Erythroblast (primary cell): ENCODE results near the gene AFG1L.
A peak's percentile ranks its signal among the peaks of the same experiment; 100 is the strongest.
"Not testable (repeated sequence)": the region's sequence is repeated elsewhere in the genome, so short reads cannot be mapped to it uniquely, and the experiment has no call there.

Source experiments
- DNase-seq, 2 experiments: peaks; one replicate each; lab custom pipeline; 2025; lab: John Stamatoyannopoulos, UW
- GATA1 ChIP-seq: IDR thresholded peaks from 2 replicates; pipeline ENCODE4 v1.6.1; 2011; ENCODE audit warnings: low read depth, mild to moderate bottlenecking, control low read depth, low read length, moderate library complexity
- POLR2A ChIP-seq: IDR thresholded peaks from 2 replicates; pipeline ENCODE4 v1.6.1; 2011; ENCODE audit warnings: mild to moderate bottlenecking, low read length

AFG1L gene

DNA sequence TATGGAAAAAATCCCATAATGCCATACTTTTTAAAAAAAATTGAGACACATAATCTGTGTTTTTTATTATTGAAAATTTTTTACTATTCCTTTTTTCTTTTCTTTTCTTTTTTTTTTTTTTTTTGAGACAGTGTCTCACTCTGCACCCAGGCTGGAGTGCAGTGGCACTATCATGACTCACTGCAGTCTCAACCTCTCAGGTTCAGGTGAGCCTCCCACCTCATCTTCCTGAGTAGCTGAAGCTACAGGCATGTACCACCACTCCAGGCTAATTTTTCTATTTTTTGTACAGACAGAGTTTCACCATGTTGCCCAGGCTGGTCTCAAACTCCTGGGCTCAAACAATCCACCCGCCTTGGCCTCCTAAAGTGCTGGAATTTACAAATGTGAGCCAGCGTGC, 100.4 kb downstream of the AFG1L start:
- TF ChIP-seq POLR2A: no peak
- no peak for DNase-seq

DNA sequence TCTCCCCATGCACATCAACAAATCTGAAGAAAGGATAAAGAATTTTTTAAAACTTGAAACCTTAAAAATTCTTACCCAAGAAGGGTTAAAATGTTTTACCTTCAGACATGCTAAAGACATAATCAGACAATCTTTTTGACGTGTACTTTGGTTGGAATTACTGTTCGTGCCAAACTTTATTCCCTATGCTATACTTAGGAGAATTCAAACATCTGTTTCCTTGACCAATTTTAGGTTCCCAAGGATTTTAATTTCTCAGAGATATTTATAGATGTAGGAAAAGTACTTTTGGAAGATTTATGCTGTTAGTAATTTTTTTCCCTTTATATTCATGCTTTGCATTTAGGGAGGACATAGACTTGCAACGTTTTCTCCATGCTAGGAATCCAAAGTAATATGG, 108.4 kb downstream of the AFG1L start:
- no peak for DNase-seq
- TF ChIP-seq POLR2A (no peak), GATA1 (no peak)

DNA sequence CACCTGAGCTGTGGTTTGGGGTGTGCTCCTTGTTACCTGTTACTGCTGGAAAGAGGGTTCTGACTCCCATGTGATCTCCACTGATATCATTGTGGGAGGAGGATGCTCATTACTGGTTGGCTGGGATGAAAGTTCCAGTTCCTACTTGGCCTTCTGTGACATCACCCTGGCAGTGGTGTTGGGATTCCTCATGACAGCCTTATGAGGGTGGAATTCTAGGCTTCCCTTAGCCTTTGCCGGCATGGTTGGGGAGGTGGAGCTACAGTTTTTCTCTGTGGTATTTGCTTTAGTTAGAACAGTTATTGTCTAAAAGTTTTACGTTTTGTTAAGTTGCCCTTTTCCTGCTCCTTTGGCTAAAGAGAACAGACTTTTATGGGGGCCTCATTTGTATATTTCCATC, 112.1 kb downstream of the AFG1L start:
- TF ChIP-seq POLR2A (no peak), GATA1 (no peak)
- DNase-seq: no peak

DNA sequence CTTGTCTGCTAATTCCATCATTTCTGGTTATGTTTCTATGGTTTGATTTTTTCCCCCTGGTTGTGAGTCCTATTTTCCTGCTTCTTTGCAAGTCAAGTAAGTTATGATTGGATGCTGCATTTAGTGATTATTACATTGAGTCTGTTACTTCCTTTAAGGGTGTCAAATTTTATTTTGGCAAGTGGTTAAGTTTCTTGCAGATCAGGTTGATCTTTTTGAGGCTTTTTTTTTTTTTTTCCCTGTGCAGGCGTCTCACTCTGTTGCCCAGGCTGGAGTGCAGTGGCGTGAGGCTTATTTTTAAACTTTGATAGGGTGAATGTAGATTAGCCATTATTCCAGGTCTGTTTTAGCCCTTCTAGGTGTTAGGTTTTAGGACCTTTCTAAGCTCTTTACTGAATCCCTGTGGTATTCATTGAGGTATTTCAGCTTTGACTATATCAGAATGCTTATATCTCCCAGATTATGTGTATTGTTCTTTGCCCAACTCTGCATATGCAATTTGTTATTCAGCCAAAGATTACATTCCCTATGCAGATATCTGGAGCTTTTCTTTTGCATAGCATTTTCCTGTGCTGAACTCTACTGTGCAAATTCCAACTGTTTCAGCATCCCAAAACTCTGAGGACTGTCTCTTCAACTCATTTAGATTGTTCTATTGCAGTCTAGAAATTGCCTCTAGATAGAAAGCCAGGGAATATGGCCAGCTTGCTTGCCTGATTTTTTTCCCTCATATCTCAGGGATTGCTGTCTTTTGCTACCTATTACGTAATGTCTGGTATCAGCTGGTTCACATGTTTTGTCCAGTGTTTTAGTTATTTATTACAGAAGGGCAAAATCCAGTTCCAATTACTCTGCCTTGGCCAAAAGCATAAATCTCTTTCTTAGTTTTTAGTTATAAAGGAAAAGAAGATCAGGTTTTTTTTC, 113.3 kb downstream of the AFG1L start:
- no peak for DNase-seq
- no peak for TF ChIP-seq POLR2A
- no peak for TF ChIP-seq GATA1

DNA sequence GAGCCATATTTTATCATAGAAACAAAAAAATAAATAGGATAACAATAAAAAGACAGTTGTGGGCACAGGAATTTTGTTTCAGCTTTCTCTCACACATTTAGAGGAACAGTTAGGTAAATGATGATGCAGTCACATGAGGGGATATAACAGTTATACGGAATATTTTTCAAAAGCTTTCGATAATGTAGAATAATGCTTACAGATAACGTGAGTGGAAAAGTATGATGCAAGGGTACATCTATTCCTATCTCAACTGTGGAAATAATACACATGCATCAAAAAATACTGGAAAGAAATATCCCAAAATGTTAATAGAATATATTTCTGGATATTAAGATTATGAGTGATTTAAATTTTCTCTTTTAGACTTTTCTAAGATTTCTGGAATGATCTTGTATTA, 114.0 kb downstream of the AFG1L start:
- no peak for DNase-seq
- TF ChIP-seq POLR2A: no peak
- TF ChIP-seq GATA1: no peak

DNA sequence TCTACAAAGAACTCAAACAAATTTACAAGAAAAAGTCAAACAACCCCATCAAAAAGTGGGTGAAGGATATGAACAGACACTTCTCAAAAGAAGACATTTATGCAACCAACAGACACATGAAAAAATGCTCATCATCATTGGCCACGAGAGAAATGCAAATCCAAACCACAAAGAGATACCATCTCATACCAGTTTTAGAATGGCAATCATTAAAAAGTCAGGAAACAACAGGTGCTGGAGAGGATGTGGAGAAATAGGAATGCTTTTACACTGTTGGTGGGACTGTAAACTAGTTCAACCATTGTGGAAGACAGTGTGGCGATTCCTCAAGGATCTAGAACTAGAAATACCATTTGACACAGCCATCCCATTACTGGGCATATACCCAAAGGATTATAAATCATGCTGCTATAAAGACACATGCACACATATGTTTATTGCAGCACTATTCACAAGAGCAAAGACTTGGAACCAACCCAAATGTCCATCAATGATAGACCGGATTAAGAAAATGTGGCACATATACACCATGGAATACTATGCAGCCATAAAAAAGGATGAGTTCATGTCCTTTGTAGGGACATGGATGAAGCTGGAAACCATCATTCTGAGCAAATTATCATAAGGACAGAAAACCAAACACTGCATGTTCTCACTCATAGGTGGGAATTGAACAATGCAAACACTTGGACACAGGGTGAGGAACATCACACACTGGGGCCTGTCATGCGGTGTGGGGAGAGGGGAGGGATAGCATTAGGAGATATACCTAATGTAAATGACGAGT, 121.4 kb downstream of the AFG1L start:
- not testable (repeated sequence) for DNase-seq

DNA sequence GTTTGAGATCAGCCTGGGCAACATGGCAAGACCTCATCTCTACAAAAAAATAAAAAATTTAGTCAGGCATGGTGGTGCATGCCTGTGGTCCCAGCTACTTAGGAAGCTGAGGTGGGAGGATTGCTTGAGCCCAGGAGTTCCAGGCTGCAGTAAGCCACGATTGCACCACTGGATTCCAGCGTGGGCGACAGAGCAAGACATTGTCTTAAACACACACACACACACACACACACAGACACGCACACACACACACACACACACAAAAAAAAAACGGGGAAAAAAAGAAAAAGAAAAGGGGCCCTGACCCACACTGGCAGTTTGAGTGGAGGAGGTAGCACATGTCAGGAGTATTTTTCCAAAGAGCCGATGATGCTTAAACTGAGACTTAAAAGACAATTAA, 122.2 kb downstream of the AFG1L start:
- TF ChIP-seq GATA1 (no peak), POLR2A (no peak)
- DNase-seq: no peak

GRCh38 chr6:108419474-108419873, 124.6 kb downstream of the AFG1L start:
- no peak for TF ChIP-seq GATA1
- TF ChIP-seq POLR2A: no peak
- no peak for DNase-seq

- no peak for DNase-seq
- no peak for TF ChIP-seq GATA1
- TF ChIP-seq POLR2A: no peak
Measured at GRCh38 chr6:108419934-108420609, 125.2 kb downstream of the AFG1L start.

DNA sequence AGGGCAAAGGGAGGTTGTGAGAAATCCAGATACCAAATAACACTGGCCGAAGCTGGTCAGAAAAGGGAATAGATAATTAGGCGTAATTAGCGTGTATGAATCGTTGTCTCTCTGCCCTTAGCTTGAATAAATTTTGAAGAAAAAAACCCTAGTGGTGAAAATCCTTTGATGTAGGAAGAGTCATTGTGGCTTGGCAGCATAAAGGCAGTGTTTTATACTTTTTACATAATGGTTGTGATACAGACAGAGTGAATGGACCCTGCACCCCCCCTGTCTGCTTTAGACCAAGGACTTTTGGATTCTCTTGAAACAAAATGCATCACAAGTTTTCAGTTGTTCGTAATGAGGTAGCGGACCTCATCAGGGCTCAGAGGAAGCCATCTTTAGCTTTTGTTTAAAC, 126.5 kb downstream of the AFG1L start:
- no peak for DNase-seq
- no peak for TF ChIP-seq GATA1

DNA sequence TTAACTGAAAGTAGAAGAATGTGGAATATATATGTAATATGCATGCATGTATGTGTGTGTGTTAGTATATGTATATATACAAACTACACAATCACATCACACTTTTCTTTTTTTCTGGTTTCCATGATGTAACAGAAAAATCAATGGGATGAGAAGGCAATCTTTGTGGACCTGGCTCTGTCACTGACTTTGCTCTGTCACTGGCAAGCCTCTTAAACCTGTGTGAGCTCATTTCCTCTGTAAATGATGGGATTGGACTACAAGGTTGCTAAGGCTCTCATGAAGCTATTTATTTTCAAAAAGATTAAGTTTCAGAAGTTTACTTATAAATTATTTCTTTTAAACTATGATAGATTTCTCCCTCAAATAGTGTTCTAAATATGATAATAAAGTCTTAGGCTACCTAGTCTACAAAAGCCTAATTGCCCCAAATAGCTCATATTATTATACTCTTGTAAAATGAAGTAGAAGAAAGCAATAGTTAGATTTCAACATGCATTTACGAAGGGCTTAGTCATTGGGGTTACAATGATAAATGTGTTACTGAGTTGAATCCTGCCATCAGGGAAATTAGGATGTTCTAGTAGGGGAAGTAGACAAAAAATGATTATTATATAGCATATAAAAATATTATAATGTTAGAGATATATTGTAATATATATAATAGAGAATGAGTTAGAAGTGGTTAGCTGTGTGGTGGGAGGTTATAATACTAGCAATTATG, 129.3 kb downstream of the AFG1L start:
- no peak for DNase-seq
- TF ChIP-seq POLR2A: no peak
- no peak for TF ChIP-seq GATA1

GRCh38 chr6:108425428-108425827, 130.6 kb downstream of the AFG1L start:
- no peak for DNase-seq
- TF ChIP-seq POLR2A (no peak), GATA1 (no peak)

- no peak for DNase-seq
- no peak for TF ChIP-seq GATA1
- TF ChIP-seq POLR2A: no peak
Measured at GRCh38 chr6:108432143-108432542, 137.3 kb downstream of the AFG1L start.

DNA sequence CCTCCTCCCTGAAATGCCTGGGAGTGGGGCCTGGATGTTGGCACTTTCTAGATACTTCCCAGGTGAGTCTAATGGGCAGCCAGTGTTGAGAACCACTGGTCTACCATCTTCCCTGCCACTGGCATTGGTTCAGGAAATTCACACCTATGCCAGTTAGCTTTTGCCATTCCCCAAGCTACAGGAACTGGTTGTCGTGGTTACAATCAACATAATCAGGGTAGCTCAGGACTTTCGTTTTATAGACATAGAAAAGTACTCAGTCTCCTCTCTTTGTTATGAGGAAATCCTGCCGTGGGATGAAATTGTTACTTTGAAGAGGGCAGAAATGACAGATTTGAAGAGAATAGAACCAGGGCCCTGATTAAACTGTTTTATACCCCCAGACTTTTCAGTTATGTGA, 137.9 kb downstream of the AFG1L start:
- DNase-seq: peak in 1 of 2 experiments; percentile 7
- TF ChIP-seq POLR2A (no peak), GATA1 (no peak)
